Measurements from ENCODE around the gene GLIS1. TPM values are rescaled to one million over a fixed set of nuclear protein-coding genes. Genes with fewer than 3 reads are reported as not detected.

GLIS1 gene
- total RNA-seq, 1 donor from 2014 or later: not detected

- no peak for DNase-seq (ENCODE audit: low spot score in 2 of 2)
- no peak overlapping the region for H3K4me3 ChIP-seq
- H3K9me3 ChIP-seq: no peaks in the 10 kb centered on the region
- no peaks in the 10 kb centered on the region for H3K4me1 ChIP-seq
- no peaks in the 10 kb centered on the region for H3K36me3 ChIP-seq
- no peaks in the 10 kb centered on the region for H3K27me3 ChIP-seq
- TF ChIP-seq, protein P1, sequence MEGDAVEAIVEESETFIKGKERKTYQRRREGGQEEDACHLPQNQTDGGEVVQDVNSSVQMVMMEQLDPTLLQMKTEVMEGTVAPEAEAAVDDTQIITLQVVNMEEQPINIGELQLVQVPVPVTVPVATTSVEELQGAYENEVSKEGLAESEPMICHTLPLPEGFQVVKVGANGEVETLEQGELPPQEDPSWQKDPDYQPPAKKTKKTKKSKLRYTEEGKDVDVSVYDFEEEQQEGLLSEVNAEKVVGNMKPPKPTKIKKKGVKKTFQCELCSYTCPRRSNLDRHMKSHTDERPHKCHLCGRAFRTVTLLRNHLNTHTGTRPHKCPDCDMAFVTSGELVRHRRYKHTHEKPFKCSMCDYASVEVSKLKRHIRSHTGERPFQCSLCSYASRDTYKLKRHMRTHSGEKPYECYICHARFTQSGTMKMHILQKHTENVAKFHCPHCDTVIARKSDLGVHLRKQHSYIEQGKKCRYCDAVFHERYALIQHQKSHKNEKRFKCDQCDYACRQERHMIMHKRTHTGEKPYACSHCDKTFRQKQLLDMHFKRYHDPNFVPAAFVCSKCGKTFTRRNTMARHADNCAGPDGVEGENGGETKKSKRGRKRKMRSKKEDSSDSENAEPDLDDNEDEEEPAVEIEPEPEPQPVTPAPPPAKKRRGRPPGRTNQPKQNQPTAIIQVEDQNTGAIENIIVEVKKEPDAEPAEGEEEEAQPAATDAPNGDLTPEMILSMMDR (IDR thresholded peaks at IDR 0.05): no peak
- H3K27ac ChIP-seq: no peak overlapping the region
- intact Hi-C loops (cut with DNase I): no loop called here
These were observed 271.6 kb downstream of the GLIS1 start for GRCh38 chr1:53467391-53467790.

DNA sequence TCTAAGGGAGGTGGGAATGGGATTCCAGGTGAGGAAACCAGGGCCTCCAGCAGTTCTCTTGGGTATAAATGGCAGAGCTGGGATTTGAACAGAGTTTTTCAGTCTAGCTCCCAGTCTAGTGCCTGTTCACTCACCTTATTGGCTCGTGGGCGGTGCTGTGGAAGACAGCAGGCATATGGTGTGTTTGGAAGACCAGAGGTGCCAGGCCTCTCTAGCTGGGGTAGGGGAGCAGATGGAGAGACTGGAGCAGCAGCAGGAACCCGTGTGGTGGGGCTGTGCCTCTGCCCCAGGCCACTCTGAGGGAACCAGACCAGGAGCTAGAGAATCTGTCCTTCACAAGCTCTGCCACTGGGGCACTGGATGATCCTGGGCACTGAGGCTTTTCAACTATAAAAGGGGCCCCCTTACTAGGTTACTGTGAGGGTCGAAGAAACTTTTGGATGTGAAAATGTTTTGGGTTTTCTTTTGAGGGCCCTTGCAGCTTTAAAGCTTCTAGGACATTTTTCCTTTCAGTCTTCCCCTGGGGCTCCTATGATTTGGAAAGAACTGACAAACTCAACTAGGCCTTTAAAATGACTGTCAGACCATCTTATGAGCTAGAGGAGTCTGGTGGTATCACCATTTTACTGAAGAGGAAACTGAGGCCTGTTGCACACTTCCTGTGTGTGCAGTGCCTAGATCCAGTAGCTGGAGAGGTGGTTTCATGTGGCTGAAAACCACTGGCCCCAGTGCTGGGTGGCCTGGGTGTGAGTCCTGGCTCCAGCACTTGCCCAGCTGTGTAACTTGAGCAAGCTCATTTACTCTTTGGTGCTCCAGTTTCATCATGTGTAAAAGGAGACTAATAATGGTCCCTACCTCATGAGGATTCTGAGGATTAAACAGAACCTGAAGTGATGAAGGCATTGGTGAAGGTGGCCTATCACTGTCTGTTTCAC lies 273.7 kb downstream of the GLIS1 start:
- TF ChIP-seq, protein P1 (IDR thresholded peaks at IDR 0.05): no peak
- H3K4me1 ChIP-seq: no peaks in the 10 kb centered on the region
- H3K9me3 ChIP-seq: no peaks in the 10 kb centered on the region
- no peak overlapping the region for H3K27ac ChIP-seq
- intact Hi-C loops (cut with DNase I): no loop called here
- no peaks in the 10 kb centered on the region for H3K36me3 ChIP-seq
- no peak for DNase-seq (ENCODE audit: low spot score in 2 of 2)
- H3K4me3 ChIP-seq: no peak overlapping the region
- H3K27me3 ChIP-seq: no peaks in the 10 kb centered on the region

GRCh38 chr1:53463961-53464899 lies 274.7 kb downstream of the GLIS1 start:
- Histone ChIP-seq H3K4me3 (no peak overlapping the region), H3K27me3 (no peaks in the 10 kb centered on the region), H3K27ac (no peak overlapping the region), H3K4me1 (no peaks in the 10 kb centered on the region), H3K9me3 (no peaks in the 10 kb centered on the region), H3K36me3 (no peaks in the 10 kb centered on the region)
- intact Hi-C loops (cut with DNase I): no loop called here
- no peak for DNase-seq (ENCODE audit: low spot score in 2 of 2)
- TF ChIP-seq, protein P1 (IDR thresholded peaks at IDR 0.05): no peak

- no peak overlapping the region for H3K27ac ChIP-seq
- no peak for DNase-seq (ENCODE audit: low spot score in 2 of 2)
- intact Hi-C loops (cut with DNase I): no loop called here
- H3K9me3 ChIP-seq: no peaks in the 10 kb centered on the region
- H3K4me3 ChIP-seq: no peak overlapping the region
- no peaks in the 10 kb centered on the region for H3K36me3 ChIP-seq
- no peaks in the 10 kb centered on the region for H3K27me3 ChIP-seq
- no peaks in the 10 kb centered on the region for H3K4me1 ChIP-seq
- TF ChIP-seq, protein P1 (IDR thresholded peaks at IDR 0.05): no peak
These were observed 276.0 kb downstream of the GLIS1 start for GRCh38 chr1:53462769-53463501.

DNA sequence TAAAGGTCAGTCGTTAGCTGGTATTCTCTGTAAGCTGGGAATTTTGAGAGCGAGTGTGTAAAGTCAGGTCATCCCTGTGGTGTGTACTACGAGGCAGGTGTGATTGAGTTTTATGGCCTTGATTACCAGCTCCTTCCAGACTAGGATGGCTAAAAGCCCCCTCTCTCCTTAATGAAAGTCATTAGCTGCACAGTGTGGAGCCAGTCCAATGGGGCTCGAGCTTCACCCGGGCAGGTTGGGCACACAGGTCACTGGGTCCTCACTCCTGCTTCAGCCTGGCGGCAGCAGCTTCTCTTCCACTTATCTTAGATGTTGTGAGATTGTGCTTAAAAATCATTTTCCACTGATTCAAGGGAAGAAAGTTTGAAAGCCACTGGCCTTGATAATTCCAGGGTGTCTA lies 276.8 kb downstream of the GLIS1 start:
- Histone ChIP-seq H3K4me3 (no peak overlapping the region), H3K36me3 (no peaks in the 10 kb centered on the region), H3K27ac (no peak overlapping the region), H3K27me3 (no peaks in the 10 kb centered on the region), H3K9me3 (no peaks in the 10 kb centered on the region), H3K4me1 (no peaks in the 10 kb centered on the region)
- DNase-seq (ENCODE audit: low spot score in 2 of 2): no peak
- intact Hi-C loops (cut with DNase I): no loop called here
- TF ChIP-seq, protein P1 (IDR thresholded peaks at IDR 0.05): no peak
